ENCODE results near the gene CAMK2B.

The CAMK2B gene

DNA sequence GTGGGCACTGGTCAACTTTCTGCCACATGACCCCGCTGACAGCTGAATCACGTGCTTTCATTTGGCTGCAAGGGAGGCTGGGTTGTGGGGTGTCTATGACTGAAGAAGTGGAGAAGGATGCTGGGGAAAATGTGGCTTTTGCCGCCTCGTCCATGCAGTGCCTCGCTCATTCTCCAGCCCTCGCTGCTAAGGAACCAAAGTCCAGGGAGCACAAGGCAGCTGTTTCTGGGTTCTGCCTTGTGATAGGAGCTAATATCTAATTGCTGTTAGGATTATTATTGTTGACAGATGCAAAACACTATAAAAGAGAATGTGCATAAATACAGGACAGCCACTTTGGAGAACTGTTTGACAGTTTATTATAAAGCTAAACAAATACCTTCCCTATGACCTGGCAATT lies 4.9 kb upstream of the CAMK2B start:
- FAIRE-seq (no peak), DNase-seq (ENCODE audit: insufficient read length, low spot score) (no peak)

DNA sequence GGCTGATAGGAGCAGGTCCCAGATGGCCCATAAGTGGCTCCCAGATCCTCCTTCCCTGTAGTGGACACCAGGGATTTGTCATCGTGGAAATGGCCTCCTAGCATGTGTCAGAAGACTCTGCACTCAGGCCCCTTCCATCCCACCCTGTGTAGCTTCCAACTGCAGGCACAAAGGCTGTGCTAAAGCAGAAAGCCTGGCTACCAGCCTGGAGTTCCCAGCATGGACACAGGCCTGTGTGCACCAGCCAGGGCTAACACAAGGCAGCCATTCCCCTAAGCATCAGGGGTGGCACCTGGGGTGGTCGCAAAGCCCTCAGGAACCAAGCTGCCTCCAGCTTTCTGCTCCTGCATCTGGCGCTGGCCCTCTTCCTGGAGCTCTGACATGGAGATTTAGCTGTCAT lies 4.5 kb upstream of the CAMK2B start:
- FAIRE-seq (no peak), DNase-seq (ENCODE audit: insufficient read length, low spot score) (no peak)

DNA sequence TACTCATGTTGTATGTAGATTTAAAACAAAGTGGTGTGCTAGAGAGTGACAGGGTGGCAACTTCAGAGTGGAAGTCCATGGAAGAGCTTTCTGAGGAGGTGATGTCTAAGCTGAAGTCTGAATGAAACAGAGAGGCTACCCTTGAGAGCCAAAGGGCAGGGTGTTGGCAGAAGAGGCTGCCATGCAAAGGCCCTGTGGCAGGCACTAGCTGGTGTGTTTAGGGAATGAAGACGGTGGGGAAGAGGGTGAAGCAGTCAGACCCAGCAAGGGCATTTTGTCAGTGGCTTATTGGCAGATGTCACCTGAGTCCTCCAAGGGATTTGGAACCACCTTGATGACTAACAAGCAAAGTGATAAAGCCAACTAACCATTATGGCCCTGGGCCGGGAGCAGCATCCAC lies 3.7 kb upstream of the CAMK2B start:
- FAIRE-seq (no peak), DNase-seq (ENCODE audit: insufficient read length, low spot score) (no peak)

DNA sequence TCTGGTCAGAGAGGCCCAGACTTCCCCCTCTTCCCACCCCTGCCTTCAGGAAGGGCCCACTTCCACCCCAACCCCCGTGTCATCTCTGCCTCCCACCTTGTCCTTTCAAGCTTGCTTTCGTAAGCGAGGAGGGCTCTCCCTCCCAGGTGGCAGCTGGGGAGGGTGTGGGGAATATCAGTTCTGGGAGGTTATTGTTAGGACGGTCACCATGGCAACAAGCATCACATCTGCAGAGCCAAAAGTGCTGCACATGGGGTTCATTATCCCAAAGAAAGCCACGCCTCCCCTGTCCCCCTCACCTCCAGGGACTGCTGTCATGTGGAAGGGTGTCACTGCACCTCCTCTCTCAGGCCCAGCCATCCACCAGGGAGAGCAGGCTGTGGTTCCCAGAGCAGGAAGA lies 2.6 kb upstream of the CAMK2B start:
- FAIRE-seq, result no peak
- DNase-seq (ENCODE audit: insufficient read length, low spot score), result no peak

DNA sequence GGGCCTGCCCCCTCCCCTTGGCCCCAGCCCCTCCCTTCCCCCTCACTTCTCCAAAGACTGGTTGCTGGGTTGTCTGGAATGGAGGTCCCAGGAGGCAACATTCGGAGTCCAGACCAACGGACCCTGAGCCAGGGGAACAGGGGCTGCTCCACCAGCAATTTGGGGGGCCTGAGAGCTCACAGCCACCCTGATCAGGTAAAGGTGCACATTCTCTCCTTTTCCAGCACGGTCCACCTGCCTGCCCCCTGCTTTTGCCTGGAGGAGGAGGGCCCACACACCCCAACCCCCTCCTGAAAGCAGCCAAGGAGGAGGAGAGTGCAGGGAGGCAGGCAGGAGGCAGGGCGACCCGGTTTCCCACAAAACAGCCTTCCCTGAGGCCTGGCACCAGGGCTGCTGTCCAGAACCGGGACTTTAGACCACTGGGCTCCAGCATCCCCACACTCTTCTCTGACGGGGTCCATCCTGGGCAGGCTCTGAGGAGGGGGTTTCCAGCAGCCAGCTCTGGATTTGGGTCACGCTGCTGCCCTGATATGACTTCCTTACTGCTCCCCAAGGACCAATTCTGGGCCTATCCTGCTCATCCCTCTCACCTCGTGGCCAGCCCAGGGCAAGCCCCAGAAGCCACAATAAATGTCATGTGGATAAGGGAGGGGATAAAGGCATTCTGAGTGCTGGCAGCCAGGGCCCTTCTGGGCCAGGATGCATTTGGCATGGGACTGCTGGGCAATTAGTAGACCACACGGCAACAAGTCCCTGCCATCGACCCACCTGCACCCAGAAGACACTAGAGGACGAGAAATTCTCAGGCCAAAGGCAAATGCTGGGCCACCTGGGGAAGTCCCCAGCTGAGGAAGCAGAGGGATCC lies 1.1 kb upstream of the CAMK2B start:
- FAIRE-seq, result no peak
- no peak for DNase-seq (ENCODE audit: insufficient read length, low spot score)

DNA sequence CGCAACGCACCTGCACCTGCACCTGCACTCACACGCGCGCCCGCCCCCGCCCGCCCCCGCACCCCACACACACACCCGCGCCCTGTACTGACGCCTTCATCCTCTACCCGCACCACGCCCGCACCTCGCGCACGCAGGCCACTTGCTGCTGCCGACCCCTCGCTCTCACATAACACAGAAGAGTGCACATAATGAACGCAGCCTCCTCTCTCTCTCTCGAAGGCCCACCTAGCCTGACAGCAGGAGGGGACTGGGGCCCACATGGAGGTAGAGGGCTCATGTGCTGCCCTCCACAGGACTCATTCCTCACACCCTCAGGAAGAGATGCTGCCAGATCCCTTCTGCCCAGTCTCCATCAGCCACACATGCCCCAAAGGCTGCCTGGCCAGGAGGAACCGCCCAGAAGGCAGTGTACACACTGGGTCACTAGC lies 432 bp upstream of the CAMK2B start:
- no peak for DNase-seq (ENCODE audit: insufficient read length, low spot score)
- no peak for FAIRE-seq

DNA sequence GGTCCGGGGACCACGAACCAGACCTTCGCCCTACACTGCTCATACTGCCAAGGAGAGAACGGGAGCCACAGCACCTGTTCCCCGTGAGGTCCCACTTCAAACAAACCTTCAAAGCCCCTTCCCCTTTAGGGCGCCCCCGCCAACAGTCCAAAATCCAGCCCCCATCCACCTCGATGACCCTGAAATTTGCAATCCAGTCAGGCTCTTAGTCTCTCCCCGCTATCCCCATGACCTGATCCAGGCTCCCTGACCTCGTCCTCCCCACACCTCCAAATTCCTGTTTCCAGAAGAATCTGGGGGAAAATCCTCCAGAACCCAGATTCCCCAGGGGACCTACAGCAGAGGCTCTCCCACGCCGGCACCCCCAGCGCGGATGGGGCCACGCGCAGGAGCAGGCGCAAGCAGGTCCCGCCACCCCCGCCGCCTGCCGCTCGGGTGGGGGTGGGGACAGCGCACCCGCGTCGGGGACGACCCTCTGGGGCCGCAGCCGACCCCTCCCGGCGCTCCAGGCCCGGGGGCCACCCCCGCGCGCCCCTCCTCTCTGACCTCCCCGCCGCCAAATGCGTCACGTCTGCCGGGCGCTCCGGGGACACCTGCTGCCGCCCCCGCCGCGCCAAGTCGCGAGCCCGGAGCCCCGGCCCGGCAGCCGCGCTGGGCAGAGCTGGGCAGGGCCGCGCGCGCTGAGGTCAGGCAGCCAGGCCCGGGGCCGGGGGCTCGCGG lies 753 bp downstream of the CAMK2B start:
- DNase-seq (ENCODE audit: insufficient read length, low spot score) (no peak), FAIRE-seq (no peak)

DNA sequence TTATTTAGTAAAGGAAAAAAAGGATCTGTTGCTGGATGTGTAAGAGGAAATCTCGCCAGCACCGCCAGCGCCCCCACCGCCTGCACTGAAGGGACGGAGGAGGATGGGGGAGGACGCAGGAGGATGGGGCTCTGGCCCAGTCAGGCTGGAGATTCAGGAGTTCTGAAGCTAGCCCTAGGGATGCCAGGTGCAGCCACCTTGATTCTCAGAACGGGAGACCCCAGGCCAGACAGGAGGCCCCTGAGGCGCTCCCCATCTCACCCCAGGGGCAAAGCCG lies 1.3 kb downstream of the CAMK2B start:
- no peak for DNase-seq (ENCODE audit: insufficient read length, low spot score)
- no peak for FAIRE-seq

DNA sequence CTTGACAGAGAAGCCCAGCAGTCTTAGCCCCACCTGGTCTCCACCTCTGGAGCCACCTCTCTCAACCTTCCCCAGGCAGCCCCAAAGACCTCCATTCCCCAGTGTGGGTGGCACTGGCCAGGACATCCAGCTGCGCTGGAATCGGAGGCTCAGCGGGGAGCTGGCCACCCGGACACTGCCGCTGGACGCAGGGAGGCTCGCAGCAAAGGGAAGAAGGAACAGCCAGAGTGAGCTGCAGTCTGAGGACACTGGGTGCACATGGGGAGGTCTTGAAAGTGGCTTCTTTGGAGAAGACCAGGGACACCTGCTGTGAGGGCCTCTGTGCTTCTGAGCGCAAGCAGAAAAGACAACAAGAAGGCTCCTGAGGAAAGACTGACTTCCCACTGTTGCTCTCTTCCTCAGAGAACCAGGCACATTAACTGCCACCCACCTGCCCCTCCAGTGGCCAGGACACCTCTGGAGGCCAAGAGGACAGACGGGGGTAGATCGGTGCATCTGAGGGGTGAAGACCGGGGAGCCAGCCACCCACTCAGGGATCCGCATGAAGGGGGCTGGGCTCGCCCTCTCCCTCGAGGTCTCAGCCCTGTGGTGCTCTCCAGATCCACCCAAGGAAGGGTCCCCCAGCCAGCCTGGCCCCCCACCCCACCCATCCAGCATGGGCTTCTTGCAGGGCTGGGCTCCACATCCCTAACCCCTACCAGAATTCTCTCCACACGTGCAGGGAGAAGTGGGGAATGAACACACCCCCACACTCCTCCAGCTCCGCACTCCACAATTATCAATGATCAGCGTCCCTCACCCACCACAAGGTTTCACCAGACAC lies 1.8 kb downstream of the CAMK2B start:
- no peak for FAIRE-seq
- DNase-seq (ENCODE audit: insufficient read length, low spot score), result no peak

DNA sequence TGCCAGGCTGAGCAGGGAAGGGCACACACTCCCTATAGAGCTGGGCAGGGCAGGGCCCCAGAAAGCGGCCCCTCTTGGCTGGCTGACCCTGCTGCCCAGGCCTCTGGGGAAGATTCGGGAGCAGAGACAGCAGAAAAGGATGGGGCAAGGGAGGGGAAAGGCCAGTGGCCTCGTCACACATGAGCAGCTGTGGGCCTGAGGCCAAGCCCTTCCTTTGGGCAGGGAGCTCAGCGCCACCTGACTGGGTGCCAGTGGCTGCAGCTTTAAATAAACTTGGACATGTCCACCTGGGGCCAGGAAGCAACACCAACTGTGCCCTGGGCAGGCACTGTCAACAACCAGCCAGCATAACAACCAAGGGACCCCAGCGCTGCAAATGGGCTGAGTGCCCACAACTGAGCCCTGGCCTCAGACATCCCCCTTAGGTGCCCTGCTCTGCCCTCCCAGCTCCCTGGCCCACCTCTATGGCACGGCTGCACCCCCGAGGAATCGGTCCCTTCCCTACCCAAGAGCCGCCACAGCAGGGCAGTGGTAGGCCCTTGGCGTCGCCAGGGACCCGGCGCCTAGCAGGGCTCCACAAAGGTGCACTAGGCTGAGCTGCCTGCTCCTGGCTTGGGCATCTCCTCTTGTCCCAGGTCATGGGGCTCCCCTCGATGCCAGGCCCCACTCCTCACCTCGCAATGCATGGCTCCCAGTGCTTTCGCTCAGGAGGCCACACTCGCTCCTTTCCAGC lies 2.6 kb downstream of the CAMK2B start:
- DNase-seq (ENCODE audit: insufficient read length, low spot score), result no peak

DNA sequence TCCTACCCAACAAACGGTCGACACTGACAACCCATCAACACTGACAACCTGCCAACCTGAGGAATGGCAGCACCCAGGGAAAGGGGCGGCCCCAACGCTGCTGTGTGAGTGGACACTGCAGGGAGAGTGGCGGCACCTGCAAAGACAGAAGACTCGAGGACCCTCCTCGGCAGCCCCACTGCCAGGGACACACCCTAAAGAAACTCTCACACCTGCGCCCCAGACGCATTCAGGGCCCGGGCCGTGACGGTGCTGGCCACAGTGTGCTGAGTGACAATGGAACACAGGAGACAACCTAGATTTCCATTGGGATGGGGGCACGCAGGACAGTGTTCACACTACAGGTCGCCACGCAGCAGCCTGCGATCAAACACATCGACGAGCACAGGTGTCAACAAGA lies 3.6 kb downstream of the CAMK2B start:
- FAIRE-seq (no peak), DNase-seq (ENCODE audit: insufficient read length, low spot score) (no peak)

More for the DNA sequence above, 2.6 kb downstream of the CAMK2B start:
- FAIRE-seq, result no peak

DNA sequence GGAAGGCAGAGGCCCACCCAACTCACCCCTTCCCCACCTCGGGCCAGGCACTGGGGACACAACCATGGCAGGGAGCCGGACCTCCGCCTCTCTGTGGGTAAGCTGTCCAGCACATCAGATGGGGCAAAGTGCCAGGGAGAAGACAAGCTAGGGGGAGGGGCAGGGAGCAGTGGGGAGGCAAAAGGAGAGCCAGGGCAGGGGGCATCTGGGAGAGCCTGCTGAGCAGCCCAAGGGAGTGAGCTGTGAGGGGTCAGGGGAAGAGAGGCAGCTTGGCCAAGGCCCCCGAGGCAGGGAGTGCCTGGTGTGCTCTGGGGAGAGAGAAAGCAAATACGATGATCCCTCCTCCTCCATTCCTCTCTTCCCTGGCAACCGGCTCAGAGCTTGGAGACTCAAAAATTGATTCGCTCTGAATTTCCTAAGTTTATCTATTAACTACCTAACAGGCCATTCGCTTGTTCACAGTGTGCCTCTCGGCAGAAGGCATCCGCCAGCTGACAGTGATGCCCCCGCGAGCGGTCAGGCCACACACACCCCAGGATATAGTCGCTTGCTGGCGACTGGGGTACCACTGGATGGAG lies 4.5 kb downstream of the CAMK2B start:
- DNase-seq (ENCODE audit: insufficient read length, low spot score), result no peak
- no peak for FAIRE-seq

DNA sequence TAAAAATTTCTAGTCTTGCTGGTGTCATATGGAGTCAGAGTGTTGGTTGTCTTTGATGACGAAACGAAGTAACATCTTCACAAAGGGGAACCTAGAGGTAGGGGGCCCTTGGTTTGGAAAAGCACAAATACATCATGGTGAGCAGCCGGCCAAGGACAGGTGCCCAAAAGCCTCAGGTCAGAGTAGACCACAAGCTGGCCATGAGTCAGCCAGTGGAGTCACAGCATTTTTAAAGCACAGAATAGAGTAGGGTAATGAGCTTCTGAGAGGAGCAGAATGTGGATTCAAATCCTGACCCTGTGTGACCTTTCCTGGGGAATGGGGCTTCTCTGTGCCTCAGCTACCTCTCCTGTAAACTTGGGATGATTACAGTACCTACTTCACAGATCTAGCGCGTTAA lies 5.3 kb downstream of the CAMK2B start:
- DNase-seq (ENCODE audit: insufficient read length, low spot score) (no peak), FAIRE-seq (no peak)

DNA sequence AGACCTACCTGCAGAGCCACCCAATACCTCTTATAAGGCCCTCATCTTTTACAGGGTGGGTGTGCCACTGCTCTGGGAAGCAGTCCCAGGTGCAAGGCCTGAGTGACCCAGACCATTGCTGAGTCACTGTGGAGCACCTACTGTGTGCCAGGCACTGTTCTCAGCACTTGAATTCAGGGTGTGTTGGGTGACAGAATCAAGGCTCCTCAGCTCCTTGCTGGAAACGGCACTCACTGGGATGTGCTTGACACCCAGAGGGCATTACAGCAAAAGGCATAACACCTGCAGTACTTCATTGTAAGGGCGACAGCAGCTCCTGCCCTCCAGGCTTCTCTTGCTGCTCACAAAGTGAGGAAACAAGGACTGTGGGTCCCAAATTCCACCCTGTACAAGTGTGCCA lies 7.1 kb downstream of the CAMK2B start:
- DNase-seq (ENCODE audit: insufficient read length, low spot score) (no peak), FAIRE-seq (no peak)

DNA sequence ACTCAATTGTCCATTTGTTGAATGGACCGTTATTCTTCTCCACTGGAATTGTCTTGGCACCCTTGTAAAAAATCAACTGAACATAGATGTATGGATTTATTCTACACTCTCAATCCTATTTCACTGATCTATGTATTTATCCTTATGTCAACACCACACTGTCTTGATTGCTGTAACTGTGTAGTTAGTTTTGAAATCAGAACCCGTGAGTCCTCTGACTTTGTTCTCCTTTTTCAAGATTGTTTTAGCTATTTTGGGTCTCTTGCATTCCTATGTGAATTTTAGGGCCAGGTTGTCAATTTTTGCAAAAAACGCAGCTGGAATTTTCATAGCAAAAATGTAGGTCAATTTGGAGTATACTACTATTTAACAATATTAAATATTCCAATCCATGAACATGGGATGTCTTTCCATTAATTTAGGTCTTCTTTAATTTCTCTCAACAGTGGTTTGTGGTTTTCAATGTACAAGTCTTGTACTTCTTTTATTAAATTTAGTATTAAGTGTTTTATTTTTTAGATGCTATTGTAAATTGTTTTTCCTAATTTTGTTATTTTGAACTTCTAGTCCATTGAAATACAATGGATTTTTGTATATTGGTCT lies 10.0 kb downstream of the CAMK2B start:
- no peak for FAIRE-seq
- DNase-seq (ENCODE audit: insufficient read length, low spot score), result no peak

DNA sequence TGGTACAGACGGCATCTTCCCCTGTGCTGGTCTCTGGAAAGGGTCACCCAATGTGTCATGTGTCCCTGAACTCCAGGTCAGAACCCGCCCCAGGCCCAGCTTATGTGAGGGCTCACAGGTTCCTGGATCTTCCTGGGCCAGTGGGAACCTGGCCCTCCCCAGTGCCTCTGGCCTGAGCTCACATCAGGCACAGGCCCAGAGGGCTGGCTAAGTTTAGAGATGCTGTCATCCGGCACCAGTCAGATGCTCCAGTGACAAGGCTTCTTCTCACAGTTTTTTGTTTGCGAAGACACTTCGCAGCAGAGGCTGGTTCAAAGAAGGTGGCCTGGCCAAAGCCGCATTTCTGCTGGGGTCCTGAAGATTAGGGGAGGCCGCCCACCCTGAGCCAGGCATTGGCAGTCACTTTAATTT lies 11.8 kb downstream of the CAMK2B start:
- no peak for DNase-seq (ENCODE audit: insufficient read length, low spot score)
- FAIRE-seq, result no peak

DNA sequence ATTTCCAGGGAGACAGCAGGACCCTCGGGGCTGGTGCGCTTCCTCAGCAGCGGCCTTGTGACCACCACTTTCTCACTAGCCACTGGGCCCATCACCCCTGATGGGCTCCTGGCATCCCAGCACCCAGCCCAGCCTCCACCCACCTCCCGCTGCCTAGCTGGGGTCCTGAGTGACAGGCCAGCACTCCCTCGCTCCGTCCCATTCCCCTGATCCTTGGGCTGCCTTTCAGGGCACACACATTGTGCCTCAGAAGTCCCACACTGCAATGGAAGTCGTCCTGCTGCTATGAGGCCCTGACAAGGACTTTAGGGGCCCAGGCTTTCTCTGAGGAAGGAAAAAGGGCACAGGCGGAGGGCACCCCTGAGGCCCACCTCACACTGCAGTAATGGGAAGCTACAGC lies 12.4 kb downstream of the CAMK2B start:
- FAIRE-seq (no peak), DNase-seq (ENCODE audit: insufficient read length, low spot score) (no peak)

DNA sequence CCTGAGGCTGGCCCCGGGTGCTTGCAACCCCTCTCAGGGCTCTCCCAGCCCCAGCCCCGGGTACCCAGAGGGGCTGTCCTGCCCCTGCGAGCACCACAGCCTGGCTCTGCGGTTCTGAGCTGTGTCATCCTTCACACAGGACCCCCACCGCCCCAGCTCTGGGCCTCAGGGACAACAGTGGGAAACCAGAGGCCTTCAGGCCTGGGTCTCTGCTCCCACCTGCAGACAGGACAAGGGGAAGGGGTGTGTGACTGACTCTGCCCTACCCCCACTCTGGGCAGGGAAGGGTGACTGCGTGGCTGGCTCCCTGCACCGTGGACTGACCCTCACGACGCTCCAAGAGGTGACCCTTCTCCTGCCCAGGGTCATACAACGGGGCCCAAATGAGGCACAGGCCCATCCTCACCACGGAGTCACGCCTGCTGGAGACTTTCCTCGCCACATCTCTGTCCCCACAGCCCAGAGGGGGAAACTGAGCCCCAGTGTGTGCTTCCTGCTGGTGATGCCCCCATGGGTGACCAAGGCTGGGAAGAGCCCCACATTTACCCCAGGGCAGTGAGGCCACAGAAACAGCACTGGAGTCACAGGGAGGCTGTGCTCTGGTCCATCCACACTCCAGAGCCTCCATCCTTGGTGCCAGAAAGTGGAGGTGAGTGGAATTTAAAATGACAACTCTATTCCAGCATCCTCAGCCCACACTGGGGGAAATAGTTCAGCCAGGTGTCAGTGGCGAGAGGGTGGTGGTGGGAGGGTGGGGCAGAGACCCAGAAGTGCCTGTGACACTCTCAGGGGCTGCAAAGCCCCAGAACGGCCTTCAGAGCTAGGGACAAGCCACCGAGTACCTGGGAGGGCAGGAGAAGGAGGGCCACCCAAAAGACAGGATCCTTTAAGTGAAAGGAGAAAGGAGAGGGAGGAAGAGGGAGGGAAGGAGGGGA lies 13.6 kb downstream of the CAMK2B start:
- DNase-seq (ENCODE audit: insufficient read length, low spot score) (no peak), FAIRE-seq (no peak)

DNA sequence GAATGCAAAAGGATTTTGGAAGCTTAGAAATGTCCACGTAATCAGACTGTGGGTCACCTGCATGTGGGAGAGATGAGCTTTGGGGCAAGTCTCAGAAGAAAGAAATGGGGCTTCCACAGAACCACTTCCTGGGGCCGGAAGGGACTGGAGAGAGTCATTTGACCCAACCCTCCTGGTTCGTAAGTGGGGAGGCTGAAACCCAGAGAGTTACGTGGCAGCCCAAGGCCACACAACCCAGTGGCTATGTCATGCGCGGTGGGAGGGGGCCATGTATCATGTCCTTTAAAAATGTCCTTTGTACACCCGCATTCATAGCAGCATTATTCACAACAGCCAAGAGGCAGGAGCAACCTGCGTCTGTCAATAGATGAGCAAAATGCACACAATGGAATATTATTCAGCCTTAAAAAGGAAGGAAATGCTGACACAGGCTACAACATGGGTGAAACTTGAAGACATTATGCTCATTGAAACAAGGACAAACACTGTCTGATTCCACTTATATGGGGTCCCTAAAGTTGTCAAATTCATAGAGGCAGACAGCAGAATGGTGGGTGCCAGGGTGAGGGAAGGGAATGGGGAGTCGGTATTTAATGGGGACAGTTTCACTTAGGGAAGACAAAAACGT lies 15.1 kb downstream of the CAMK2B start:
- DNase-seq (ENCODE audit: insufficient read length, low spot score) (no peak), FAIRE-seq (no peak)

All from GM19239 (cell line).